Ramos (cell line): ENCODE results near the gene RCOR3.
"Not testable (repeated sequence)": the region's sequence is repeated elsewhere in the genome, so short reads cannot be mapped to it uniquely, and the experiment has no call there.

Experiments used
- in situ Hi-C: fragments of 300-500 bp; cut with MboI; formaldehyde crosslinking; loops from one replicate; pipeline ENCODE4 v1.14.3; 2022; ENCODE audit warnings: low sequenced_read_pairs; ENCODE audit not compliant: unreplicated experiment

The RCOR3 gene

GRCh38 chr1:211336775-211337174, 77.6 kb downstream of the RCOR3 start:
- in situ Hi-C loops = no loop called here

GRCh38 chr1:211337430-211338223, 78.5 kb downstream of the RCOR3 start:
- in situ Hi-C loops = no loop called here

- in situ Hi-C loops = no loop called here
Observed at GRCh38 chr1:211338224-211338620, 79.1 kb downstream of the RCOR3 start.

- in situ Hi-C loops = no loop called here
Observed at GRCh38 chr1:211339631-211340041, 80.5 kb downstream of the RCOR3 start.

GRCh38 chr1:211340622-211341507, 81.7 kb downstream of the RCOR3 start:
- in situ Hi-C loops = no loop called here

GRCh38 chr1:211341999-211342398, 82.8 kb downstream of the RCOR3 start:
- in situ Hi-C loops = no loop called here

GRCh38 chr1:211343607-211344006, 84.4 kb downstream of the RCOR3 start:
- in situ Hi-C loops = no loop called here

GRCh38 chr1:211344152-211344618, 85.0 kb downstream of the RCOR3 start:
- in situ Hi-C loops = no loop called here

GRCh38 chr1:211345719-211346118, 86.6 kb downstream of the RCOR3 start:
- in situ Hi-C loops = no loop called here

- in situ Hi-C loops = no loop called here
Observed at GRCh38 chr1:211347077-211347844, 88.1 kb downstream of the RCOR3 start.

- in situ Hi-C loops = no loop called here
Observed at GRCh38 chr1:211348547-211348946, 89.4 kb downstream of the RCOR3 start.

GRCh38 chr1:211349741-211350140, 90.6 kb downstream of the RCOR3 start:
- in situ Hi-C loops = no loop called here

- in situ Hi-C loops = not testable (repeated sequence)
Observed at GRCh38 chr1:211352055-211352454, 92.9 kb downstream of the RCOR3 start.

GRCh38 chr1:211352465-211352864, 93.3 kb downstream of the RCOR3 start:
- in situ Hi-C loops = no loop called here

- in situ Hi-C loops = no loop called here
Observed at GRCh38 chr1:211352985-211353515, 93.9 kb downstream of the RCOR3 start.

- in situ Hi-C loops = no loop called here
Observed at GRCh38 chr1:211353562-211354212, 94.5 kb downstream of the RCOR3 start.

GRCh38 chr1:211355873-211356272, 96.7 kb downstream of the RCOR3 start:
- in situ Hi-C loops = no loop called here

GRCh38 chr1:211356723-211357407, 97.7 kb downstream of the RCOR3 start:
- in situ Hi-C loops = no loop called here

- in situ Hi-C loops = no loop called here
Observed at GRCh38 chr1:211358685-211359084, 99.5 kb downstream of the RCOR3 start.
